Spleen (tissue), 11 donors: ENCODE data around the gene SPATS2. TPM values are rescaled to one million over a fixed set of nuclear protein-coding genes. Genes with fewer than 3 reads are reported as not detected.

Experiments used
- DNase-seq: peaks from one replicate; pipeline ENCODE4 v3.0.0-alpha.2; 2020
- H3K27ac ChIP-seq, 8 donors: fragments of 200-600 bp; sonication (generic) in 7 of 8; 1 replicate in 4 of 8; 2 replicates in 4 of 8; pipeline versions ENCODE4 v1.5.0 to v1.8.0; 2016 to 2021; ENCODE audit warnings: inconsistent platforms in 4 of 8, mild to moderate bottlenecking in 4 of 8, moderate library complexity in 1 of 8
- H3K27me3 ChIP-seq, 7 donors: fragments of 200-600 bp; sonication (generic) in 6 of 7; replicated peaks in 1 of 7; 1 replicate in 4 of 7; 2 replicates in 3 of 7; pipeline versions ENCODE4 v1.5.0 to v1.8.0; 2016 to 2021; ENCODE audit warnings: inconsistent platforms in 3 of 7, mild to moderate bottlenecking in 1 of 7
- H3K36me3 ChIP-seq, 6 donors: fragments of 200-600 bp; sonication (generic) in 5 of 6; 1 replicate in 4 of 6; 2 replicates in 2 of 6; pipeline versions ENCODE4 v1.5.0 to v1.8.0; 2016 to 2021; ENCODE audit warnings: inconsistent platforms in 2 of 6
- H3K4me1 ChIP-seq, 6 donors: fragments of 200-600 bp; sonication (generic) in 5 of 6; 1 replicate in 3 of 6; 2 replicates in 3 of 6; pipeline versions ENCODE4 v1.5.0 to v1.8.0; 2016 to 2021; ENCODE audit warnings: inconsistent platforms in 3 of 6
- H3K4me3 ChIP-seq, 8 donors: fragments of 200-600 bp; sonication (generic) in 7 of 8; 1 replicate in 4 of 8; 2 replicates in 4 of 8; pipeline versions ENCODE4 v1.5.0 to v1.8.0; 2016 to 2021; ENCODE audit warnings: inconsistent platforms in 4 of 8, mild to moderate bottlenecking in 4 of 8, moderate library complexity in 2 of 8
- H3K9me3 ChIP-seq, 8 donors: fragments of 200-600 bp; sonication (generic) in 7 of 8; 1 replicate in 4 of 8; 2 replicates in 4 of 8; pipeline versions ENCODE4 v1.5.0 to v1.8.0; 2016 to 2021; ENCODE audit warnings: inconsistent platforms in 4 of 8
- POLR2A ChIP-seq, 3 donors: fragments of 450-650 bp; IDR thresholded peaks; one replicate each; pipeline ENCODE4 v1.5.1; 2017; ENCODE audit warnings: antibody characterized with exemption in 3 of 3, mild to moderate bottlenecking in 1 of 3
- POLR2AphosphoS5 ChIP-seq, 3 donors: sonication (generic); formaldehyde crosslinking; IDR thresholded peaks; one replicate each; pipeline ENCODE4 v1.5.1; 2017; ENCODE audit warnings: antibody characterized with exemption in 3 of 3
- WGBS, 5 donors: extraction: QIAGEN DNeasy Blood & Tissue Kit in 3 of 5; methylation state at CpG; one replicate each; pipeline versions ENCODE4 v1.1.5 to v1.1.7; 2013 to 2018; 5-methylcytosine and 5-hydroxymethylcytosine counted together
- intact Hi-C: fragments of 100-400 bp; cut with DNase I; formaldehyde crosslinking; loops from one replicate; pipeline ENCODE4 v1.15.0; 2023; ENCODE audit warnings: low total_unique reads
- polyA plus RNA-seq, 3 donors: library from polyadenylated mRNA; stranded (reverse); fragments of 200-250 nt; gene quantifications; one replicate each; pipeline ENCODE4 v1.2.1, GENCODE V29; 2013
- total RNA-seq, 7 donors: library from RNA; depleted of rRNA in 3 of 7; stranded (reverse); fragments of >200 nt in 3 of 7; fragmentation: NEBNext Ultra II Directional in 4 of 7; extraction: Animal tissue kit (Norgen Biotek cat#: 25700) in 4 of 7; gene quantifications; one replicate each; pipeline versions ENCODE4 v1.1.0 to v1.2.1, GENCODE V29; 2016 to 2021
- TF ChIP-seq, protein P1 (sequence below), 11 experiments: fragments of 200-600 bp in 7 of 11; fragments of 450-650 bp in 4 of 11; sonication (generic) in 4 of 11; IDR thresholded peaks in 8 of 11; conservative IDR thresholded peaks in 3 of 11; 1 replicate in 7 of 11; 2 replicates in 4 of 11; pipeline versions ENCODE4 v1.4.0 to v1.8.0; 2016 to 2021; ENCODE audit warnings: antibody characterized with exemption in 11 of 11, inconsistent platforms in 4 of 11, mild to moderate bottlenecking in 1 of 11
- donor health status: healthy with polysubstance abuse.
- donor health status: DM: no; HTN: no; CAD: no; lungs with moderate emphysema.
- donor health status: DM: no; HTN: no; CAD: no.
- donor health status: Bipolar disorder and iron deficiency.
- donor health status: healthy.
- donor health status: DM: no; HTN: no; CAD: no.
- donor health status: DM: yes; HTN: yes; CAD: no.

Gene SPATS2
- total and polyA plus RNA-seq, 10 donors, result 7.1 to 27.0 (median 19.0) TPM

DNA sequence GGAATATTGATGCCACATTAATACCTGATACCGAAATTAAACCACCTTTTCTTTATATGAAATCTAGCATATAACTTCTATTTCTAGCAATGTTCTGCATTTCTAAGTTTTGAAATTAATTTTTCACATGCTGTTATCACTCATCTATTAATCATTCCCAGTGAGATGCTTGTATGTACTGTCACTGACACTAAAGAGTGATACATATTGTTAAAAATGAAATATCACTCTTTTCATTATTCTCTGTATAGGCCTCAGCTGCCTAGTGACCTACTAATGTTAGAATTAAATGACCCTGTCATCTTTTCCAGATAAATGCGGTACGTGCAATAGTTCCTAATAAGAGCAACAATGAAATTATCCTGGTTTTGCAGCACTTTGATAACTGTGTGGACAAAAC, 121.9 kb downstream of the SPATS2 start:
- 92 to 98% (median 94%) methylated on average over 3 of the region's 3 CpGs for WGBS, 5 donors
- Histone ChIP-seq H3K9me3 (no peaks in the 10 kb centered on the region), H3K27ac (no peak overlapping the region), H3K27me3 (no peaks in the 10 kb centered on the region), H3K36me3 (peaks cover 0 to 67% (median 9%) of the 10 kb centered on the region in 6 donors), H3K4me1 (no peaks in the 10 kb centered on the region), H3K4me3 (no peak overlapping the region)
- intact Hi-C loops, result no loop called here
- no peak for TF ChIP-seq POLR2A (IDR thresholded peaks at IDR 0.05)
- TF ChIP-seq POLR2AphosphoS5 (IDR thresholded peaks at IDR 0.05), result no peak
- TF ChIP-seq, protein P1, sequence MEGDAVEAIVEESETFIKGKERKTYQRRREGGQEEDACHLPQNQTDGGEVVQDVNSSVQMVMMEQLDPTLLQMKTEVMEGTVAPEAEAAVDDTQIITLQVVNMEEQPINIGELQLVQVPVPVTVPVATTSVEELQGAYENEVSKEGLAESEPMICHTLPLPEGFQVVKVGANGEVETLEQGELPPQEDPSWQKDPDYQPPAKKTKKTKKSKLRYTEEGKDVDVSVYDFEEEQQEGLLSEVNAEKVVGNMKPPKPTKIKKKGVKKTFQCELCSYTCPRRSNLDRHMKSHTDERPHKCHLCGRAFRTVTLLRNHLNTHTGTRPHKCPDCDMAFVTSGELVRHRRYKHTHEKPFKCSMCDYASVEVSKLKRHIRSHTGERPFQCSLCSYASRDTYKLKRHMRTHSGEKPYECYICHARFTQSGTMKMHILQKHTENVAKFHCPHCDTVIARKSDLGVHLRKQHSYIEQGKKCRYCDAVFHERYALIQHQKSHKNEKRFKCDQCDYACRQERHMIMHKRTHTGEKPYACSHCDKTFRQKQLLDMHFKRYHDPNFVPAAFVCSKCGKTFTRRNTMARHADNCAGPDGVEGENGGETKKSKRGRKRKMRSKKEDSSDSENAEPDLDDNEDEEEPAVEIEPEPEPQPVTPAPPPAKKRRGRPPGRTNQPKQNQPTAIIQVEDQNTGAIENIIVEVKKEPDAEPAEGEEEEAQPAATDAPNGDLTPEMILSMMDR (IDR thresholded peaks at IDR 0.05 in 8 of 11, conservative IDR thresholded peaks at IDR 0.05 in 3 of 11), result no peak
- DNase-seq, result no peak

DNA sequence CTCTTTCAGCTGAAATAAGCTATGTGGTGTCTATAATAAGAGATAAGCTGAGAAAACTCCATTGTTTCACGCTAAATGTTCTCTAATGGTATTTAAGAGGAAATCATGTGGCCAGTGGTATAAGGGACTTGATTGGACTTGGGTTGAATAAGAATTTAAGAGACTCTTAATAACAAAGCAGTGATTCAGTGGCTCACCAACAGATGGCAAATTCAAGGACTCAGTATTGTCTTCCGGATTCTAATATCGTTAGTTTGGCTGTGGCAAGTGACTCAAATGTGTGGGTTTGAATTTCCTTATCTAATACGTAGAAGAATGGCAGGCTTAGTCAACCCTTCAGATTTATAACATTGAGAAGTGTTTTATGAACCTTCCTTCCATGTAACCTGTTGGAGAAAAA, 122.5 kb downstream of the SPATS2 start:
- Histone ChIP-seq H3K4me1 (no peaks in the 10 kb centered on the region), H3K9me3 (no peaks in the 10 kb centered on the region), H3K36me3 (peaks cover 0 to 65% (median 9%) of the 10 kb centered on the region in 6 donors), H3K27me3 (no peaks in the 10 kb centered on the region), H3K4me3 (no peak overlapping the region), H3K27ac (no peak overlapping the region)
- DNase-seq, result no peak
- intact Hi-C loops, result no loop called here
- no peak for TF ChIP-seq POLR2A (IDR thresholded peaks at IDR 0.05)
- TF ChIP-seq POLR2AphosphoS5 (IDR thresholded peaks at IDR 0.05), result no peak
- TF ChIP-seq, protein P1 (IDR thresholded peaks at IDR 0.05 in 8 of 11, conservative IDR thresholded peaks at IDR 0.05 in 3 of 11), result no peak
- WGBS, 5 donors, result 82 to 88% (median 87%) methylated on average over 4 of the region's 4 CpGs

- Histone ChIP-seq H3K27ac (no peak overlapping the region), H3K27me3 (no peaks in the 10 kb centered on the region), H3K9me3 (no peaks in the 10 kb centered on the region), H3K4me1 (no peaks in the 10 kb centered on the region), H3K36me3 (peaks cover 0 to 64% (median 6%) of the 10 kb centered on the region in 6 donors), H3K4me3 (no peak overlapping the region)
- TF ChIP-seq, protein P1 (IDR thresholded peaks at IDR 0.05 in 8 of 11, conservative IDR thresholded peaks at IDR 0.05 in 3 of 11), result no peak
- no peak for TF ChIP-seq POLR2A (IDR thresholded peaks at IDR 0.05)
- TF ChIP-seq POLR2AphosphoS5 (IDR thresholded peaks at IDR 0.05), result no peak
- no peak for DNase-seq
- WGBS, 5 donors, result 90 to 95% (median 94%) methylated on average over 1 of the region's 1 CpG
- intact Hi-C loops, result no loop called here
Measured at GRCh38 chr12:49491823-49492222, 124.6 kb downstream of the SPATS2 start.

GRCh38 chr12:49493900-49494299, 126.6 kb downstream of the SPATS2 start:
- 49 to 95% (median 89%) methylated on average over 2 of the region's 2 CpGs for WGBS, 5 donors
- intact Hi-C loops, result no loop called here

More at GRCh38 chr12:49493900-49494299, 126.6 kb downstream of the SPATS2 start:
- TF ChIP-seq POLR2AphosphoS5 (IDR thresholded peaks at IDR 0.05) (no peak), POLR2A (IDR thresholded peaks at IDR 0.05) (no peak)
- TF ChIP-seq, protein P1 (IDR thresholded peaks at IDR 0.05 in 8 of 11, conservative IDR thresholded peaks at IDR 0.05 in 3 of 11), result no peak
- no peak overlapping the region for H3K27ac ChIP-seq
- H3K27me3 ChIP-seq, result no peaks in the 10 kb centered on the region
- H3K4me1 ChIP-seq, result no peaks in the 10 kb centered on the region
- H3K9me3 ChIP-seq, result no peaks in the 10 kb centered on the region
- no peak overlapping the region for H3K4me3 ChIP-seq
- DNase-seq, result no peak
- peaks cover 0 to 60% (median 6%) of the 10 kb centered on the region in 6 donors for H3K36me3 ChIP-seq
